ENCODE data around the gene NEDD8. TPM values are rescaled to one million over a fixed set of nuclear protein-coding genes. Genes with fewer than 3 reads are reported as not detected.

The NEDD8 gene
- total RNA-seq, 4 donors from 2014 or later = 54.7 to 137 (median 104) TPM

DNA sequence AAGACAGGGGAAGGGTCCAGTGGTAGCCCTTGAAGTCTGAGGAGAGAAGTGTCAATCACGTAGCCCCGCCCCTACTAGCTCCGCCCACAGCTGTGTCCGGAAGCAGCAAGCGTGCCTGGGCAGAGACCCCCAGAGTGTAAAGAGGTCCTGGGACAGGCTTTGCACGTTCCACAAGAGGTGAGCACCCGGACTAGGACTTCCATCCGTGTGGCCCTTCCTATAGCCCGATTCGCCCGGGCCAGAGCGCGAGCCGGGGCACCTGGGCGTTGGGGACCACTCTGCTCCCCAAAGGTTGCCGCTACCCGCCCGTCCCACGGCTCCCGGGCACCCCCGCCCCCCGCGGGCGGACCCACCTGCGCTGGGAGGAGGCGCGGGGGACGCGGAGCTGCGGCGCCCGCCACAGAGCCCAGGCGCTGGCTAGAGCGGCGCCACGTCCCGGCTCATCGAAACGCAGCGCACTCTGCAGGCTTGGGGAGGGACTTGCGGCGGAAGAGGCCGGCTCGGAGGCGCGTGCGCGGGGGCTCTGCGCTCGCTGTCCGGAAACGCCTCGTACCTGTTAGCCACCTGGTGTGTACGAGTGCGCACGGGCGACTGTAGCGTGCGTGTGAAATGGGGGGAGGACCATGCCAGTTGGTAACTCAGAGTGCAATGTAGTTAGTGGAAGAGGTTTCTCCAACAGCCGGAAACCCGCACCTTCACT lies 39.1 kb upstream of the NEDD8 start, which contains the start of gene RABGGTA:
Gene RABGGTA (minus strand): TSS at position 464 of the 700 bp plus-strand sequence. CDS start 482 bp downstream, outside the sequence.
- TF ChIP-seq POLR2A (IDR thresholded peaks at IDR 0.05) (peak; percentile 45 to 52), EP300 (IDR thresholded peaks at IDR 0.05) (no peak), POLR2AphosphoS5 (IDR thresholded peaks at IDR 0.05) (peak in 2 of 3 donors; percentile 18 to 60)
- TF ChIP-seq, protein P1, sequence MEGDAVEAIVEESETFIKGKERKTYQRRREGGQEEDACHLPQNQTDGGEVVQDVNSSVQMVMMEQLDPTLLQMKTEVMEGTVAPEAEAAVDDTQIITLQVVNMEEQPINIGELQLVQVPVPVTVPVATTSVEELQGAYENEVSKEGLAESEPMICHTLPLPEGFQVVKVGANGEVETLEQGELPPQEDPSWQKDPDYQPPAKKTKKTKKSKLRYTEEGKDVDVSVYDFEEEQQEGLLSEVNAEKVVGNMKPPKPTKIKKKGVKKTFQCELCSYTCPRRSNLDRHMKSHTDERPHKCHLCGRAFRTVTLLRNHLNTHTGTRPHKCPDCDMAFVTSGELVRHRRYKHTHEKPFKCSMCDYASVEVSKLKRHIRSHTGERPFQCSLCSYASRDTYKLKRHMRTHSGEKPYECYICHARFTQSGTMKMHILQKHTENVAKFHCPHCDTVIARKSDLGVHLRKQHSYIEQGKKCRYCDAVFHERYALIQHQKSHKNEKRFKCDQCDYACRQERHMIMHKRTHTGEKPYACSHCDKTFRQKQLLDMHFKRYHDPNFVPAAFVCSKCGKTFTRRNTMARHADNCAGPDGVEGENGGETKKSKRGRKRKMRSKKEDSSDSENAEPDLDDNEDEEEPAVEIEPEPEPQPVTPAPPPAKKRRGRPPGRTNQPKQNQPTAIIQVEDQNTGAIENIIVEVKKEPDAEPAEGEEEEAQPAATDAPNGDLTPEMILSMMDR (IDR thresholded peaks at IDR 0.05) = peak in 1 of 2 donors; percentile 81
- WGBS = 3% methylated on average over 10 of the region's 61 CpGs
- Histone ChIP-seq H3K36me3 (peaks cover 34% of the 10 kb centered on the region), H3K4me3 (peak within 1 kb of the TSS; percentile 66), H3K9me3 (no peaks in the 10 kb centered on the region), H3K27ac (peak within 1 kb of the TSS; percentile 94), H3K4me1 (peaks cover 33% of the 10 kb centered on the region), H3K27me3 (no peaks in the 10 kb centered on the region)
- DNase-seq (ENCODE audit: low spot score in 2 of 2) = peak; percentile 88 to 89

DNA sequence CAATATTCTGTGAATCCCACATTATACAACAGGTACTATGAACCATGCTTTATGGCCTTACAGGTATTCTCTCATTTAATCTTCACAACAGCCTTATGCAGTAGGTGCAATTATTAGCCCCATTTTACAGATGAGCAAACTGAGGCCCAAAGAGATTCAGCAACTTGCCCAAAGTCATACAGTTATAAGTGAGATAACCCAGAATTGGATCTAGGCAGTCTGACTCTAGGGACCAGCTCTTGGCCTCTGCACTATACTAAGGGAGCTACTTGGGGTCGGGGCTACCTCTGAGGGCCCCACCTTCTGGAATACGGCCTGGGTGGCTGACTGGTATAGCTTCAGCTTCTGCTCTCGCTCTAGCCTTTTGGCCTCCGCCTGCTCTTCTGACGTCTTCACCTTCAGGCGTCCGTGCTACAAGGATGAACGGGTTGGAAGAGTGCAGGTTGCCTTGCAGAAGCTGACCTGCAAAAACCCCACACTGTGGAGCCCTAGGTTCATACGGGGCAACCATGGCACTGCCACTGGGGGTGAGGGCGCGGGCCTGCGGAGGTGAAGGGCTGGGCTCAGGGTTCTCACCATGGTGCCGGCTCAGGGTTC lies 38.5 kb upstream of the NEDD8 start:
- Histone ChIP-seq H3K27me3 (no peaks in the 10 kb centered on the region), H3K4me3 (peak overlapping the region; percentile 66), H3K36me3 (peaks cover 39% of the 10 kb centered on the region), H3K4me1 (peaks cover 33% of the 10 kb centered on the region), H3K27ac (peak overlapping the region; percentile 94), H3K9me3 (no peaks in the 10 kb centered on the region)
- TF ChIP-seq, protein P1 (IDR thresholded peaks at IDR 0.05) = no peak
- TF ChIP-seq EP300 (IDR thresholded peaks at IDR 0.05) (no peak), POLR2A (IDR thresholded peaks at IDR 0.05) (no peak), POLR2AphosphoS5 (IDR thresholded peaks at IDR 0.05) (no peak)
- no peak for DNase-seq (ENCODE audit: low spot score in 2 of 2)
- WGBS = 24% methylated on average over 7 of the region's 13 CpGs

DNA sequence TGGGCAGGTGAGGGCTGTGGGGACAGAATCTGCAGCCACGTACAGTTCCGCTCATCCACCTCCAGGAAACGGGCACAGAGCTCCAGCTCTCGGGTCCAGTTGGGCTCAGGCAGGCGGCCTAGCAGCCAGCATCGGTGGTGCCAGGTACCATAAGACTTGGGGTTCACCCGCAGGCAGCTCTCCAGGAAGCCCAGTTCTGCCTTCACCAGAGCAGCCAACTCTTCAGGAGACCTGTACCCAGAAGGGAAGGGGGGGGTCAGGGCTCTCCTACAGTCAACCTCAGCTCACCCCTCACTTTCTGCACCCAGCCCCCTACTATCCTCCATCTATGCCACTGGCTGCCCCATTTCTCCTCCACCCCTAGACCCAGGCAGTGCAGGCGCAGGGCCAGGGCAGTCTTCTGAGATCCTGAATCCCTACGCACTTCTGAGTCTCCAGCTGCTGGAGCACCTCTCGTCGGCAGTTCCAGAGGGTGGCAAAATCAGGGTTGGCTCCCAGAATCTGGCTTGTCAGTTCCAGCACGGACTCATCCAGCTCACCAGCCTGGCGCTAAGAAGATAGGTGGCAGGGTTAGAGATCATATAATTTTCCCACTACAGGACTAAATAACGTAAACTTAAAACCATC lies 37.9 kb upstream of the NEDD8 start:
- H3K9me3 ChIP-seq = no peaks in the 10 kb centered on the region
- WGBS = 97% methylated on average over 12 of the region's 14 CpGs
- DNase-seq (ENCODE audit: low spot score in 2 of 2) = no peak
- H3K4me3 ChIP-seq = no peak overlapping the region
- TF ChIP-seq POLR2A (IDR thresholded peaks at IDR 0.05) = no peak
- TF ChIP-seq POLR2AphosphoS5 (IDR thresholded peaks at IDR 0.05) = no peak
- TF ChIP-seq, protein P1 (IDR thresholded peaks at IDR 0.05) = no peak
- TF ChIP-seq EP300 (IDR thresholded peaks at IDR 0.05) = no peak
- peaks cover 35% of the 10 kb centered on the region for H3K4me1 ChIP-seq
- peaks cover 45% of the 10 kb centered on the region for H3K36me3 ChIP-seq
- no peak overlapping the region for H3K27ac ChIP-seq
- H3K27me3 ChIP-seq = no peaks in the 10 kb centered on the region

DNA sequence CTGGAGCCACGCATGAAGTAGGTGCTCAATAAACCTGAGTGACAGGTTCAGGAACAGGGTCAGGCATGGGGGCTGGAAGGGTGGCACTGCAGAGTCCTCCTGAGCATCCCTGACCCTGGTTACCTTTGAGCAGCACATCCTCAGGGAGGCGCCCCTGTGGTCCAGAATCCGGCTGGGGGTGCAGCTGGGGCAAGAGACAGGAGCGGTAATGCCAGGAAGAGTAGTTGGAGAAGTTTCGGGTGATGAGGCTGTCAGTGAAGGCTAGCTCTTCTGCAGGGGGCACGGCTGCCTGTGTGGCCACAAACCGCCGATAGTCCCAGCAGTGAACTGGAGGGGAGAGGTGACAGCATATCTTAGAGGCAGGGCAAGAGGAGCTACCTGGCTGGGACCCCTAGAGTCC lies 37.2 kb upstream of the NEDD8 start:
- WGBS = 95% methylated on average over 8 of the region's 8 CpGs
- TF ChIP-seq EP300 (IDR thresholded peaks at IDR 0.05) (no peak), POLR2A (IDR thresholded peaks at IDR 0.05) (no peak), POLR2AphosphoS5 (IDR thresholded peaks at IDR 0.05) (no peak)
- TF ChIP-seq, protein P1 (IDR thresholded peaks at IDR 0.05) = no peak

DNA sequence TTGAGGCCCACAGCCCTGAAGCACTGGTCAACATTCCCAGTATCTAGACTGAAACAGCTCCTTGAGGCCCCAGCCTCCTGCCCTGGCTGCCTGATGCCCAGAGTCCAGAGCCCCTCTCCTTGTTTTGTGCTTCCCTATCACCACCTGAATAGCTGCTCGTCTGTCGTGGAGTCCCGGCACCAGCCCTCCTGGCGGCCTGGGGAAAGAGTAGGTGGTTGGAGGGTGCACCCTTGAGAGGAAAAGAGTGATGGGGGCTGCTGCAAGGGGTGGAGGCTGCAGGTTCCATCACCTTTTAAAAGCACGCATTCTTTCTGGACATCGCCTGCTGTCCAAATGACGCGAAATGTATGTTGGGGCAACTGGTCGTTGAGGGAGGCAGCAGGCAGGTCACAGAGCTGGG lies 36.1 kb upstream of the NEDD8 start:
- Histone ChIP-seq H3K27ac (no peak overlapping the region), H3K4me3 (no peak overlapping the region), H3K27me3 (no peaks in the 10 kb centered on the region), H3K4me1 (peaks cover 42% of the 10 kb centered on the region), H3K36me3 (peaks cover 46% of the 10 kb centered on the region), H3K9me3 (no peaks in the 10 kb centered on the region)
- TF ChIP-seq EP300 (IDR thresholded peaks at IDR 0.05) (no peak), POLR2A (IDR thresholded peaks at IDR 0.05) (no peak), POLR2AphosphoS5 (IDR thresholded peaks at IDR 0.05) (no peak)
- TF ChIP-seq, protein P1 (IDR thresholded peaks at IDR 0.05) = no peak
- DNase-seq (ENCODE audit: low spot score in 2 of 2) = no peak
- 91% methylated on average over 9 of the region's 9 CpGs for WGBS

More for the DNA sequence above, 37.2 kb upstream of the NEDD8 start:
- Histone ChIP-seq H3K36me3 (peaks cover 46% of the 10 kb centered on the region), H3K27ac (no peak overlapping the region), H3K4me3 (no peak overlapping the region), H3K9me3 (no peaks in the 10 kb centered on the region), H3K4me1 (peaks cover 41% of the 10 kb centered on the region), H3K27me3 (no peaks in the 10 kb centered on the region)
- DNase-seq (ENCODE audit: low spot score in 2 of 2) = no peak
